ENCODE data around the gene CEP83.

Gene CEP83

GRCh38 chr12:94290353-94290752, 169.3 kb downstream of the CEP83 start:
- H3K36me3 ChIP-seq (ENCODE audit: control insufficient read depth in 2 of 2, insufficient read depth in 2 of 2, low read length in 2 of 2), result no peaks in the 10 kb centered on the region
- no peaks in the 10 kb centered on the region for H3K9me3 ChIP-seq (ENCODE audit: control insufficient read depth in 2 of 2, low read length in 2 of 2)
- H3K4me3 ChIP-seq (ENCODE audit: low read length in 2 of 2), result no peak overlapping the region
- H3K4me1 ChIP-seq (ENCODE audit: control insufficient read depth in 2 of 2, insufficient read depth in 2 of 2, low read length in 2 of 2), result peaks cover 7 to 13% of the 10 kb centered on the region in 2 donors
- no peaks in the 10 kb centered on the region for H3K27me3 ChIP-seq (ENCODE audit: control insufficient read depth in 2 of 2, insufficient read depth in 2 of 2, low read length in 2 of 2)
- no peak overlapping the region for H3K27ac ChIP-seq (ENCODE audit: low read depth in 2 of 2, low read length in 2 of 2)
- no peak overlapping the region for H3K9ac ChIP-seq (ENCODE audit: low read depth in 1 of 2, low read length in 2 of 2)

DNA sequence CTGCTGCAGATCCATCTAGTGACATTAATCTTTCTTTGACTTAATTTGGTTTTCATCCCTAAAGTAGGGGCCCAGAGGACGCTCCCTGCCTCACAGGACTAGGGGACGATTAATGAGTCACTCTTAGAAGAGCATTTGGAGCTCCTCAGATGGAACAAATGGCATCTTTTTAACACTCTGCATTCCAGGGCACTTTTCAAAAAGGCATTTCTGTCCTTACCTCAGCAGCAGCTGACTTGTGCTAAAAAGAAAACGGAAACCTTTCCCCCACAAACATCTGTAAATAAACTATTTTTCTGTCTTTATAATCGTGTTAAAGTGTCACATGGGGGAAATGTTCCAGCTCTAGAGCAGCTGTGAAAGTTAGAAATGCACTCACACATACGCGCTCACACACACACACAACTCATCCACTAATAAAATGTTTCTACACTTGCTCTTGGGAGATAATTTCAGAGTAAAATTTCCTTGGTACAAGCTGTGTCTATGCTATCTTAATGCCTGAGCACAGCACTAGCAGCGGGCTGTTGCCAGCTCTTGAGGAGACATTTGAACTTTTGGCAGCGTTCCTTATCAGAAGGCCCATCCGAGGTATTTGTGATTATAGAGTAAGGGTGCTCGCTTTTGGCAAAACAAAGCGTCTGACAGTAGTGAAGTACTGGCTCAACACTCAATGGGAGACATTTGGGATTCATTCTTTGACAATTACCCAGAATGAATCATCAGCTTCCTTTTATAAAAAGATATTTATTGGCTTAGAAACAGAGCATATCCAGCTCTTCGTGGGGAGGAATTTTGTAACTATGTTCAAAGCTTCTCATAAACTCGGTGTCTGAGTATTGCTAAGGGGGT, 170.0 kb downstream of the CEP83 start:
- Histone ChIP-seq H3K9me3 (ENCODE audit: control insufficient read depth in 2 of 2, low read length in 2 of 2) (no peaks in the 10 kb centered on the region), H3K9ac (ENCODE audit: low read depth in 1 of 2, low read length in 2 of 2) (no peak overlapping the region), H3K27ac (ENCODE audit: low read depth in 2 of 2, low read length in 2 of 2) (no peak overlapping the region), H3K4me1 (ENCODE audit: control insufficient read depth in 2 of 2, insufficient read depth in 2 of 2, low read length in 2 of 2) (peaks cover 7 to 13% of the 10 kb centered on the region in 2 donors), H3K36me3 (ENCODE audit: control insufficient read depth in 2 of 2, insufficient read depth in 2 of 2, low read length in 2 of 2) (no peaks in the 10 kb centered on the region), H3K27me3 (ENCODE audit: control insufficient read depth in 2 of 2, insufficient read depth in 2 of 2, low read length in 2 of 2) (no peaks in the 10 kb centered on the region), H3K4me3 (ENCODE audit: low read length in 2 of 2) (no peak overlapping the region)

DNA sequence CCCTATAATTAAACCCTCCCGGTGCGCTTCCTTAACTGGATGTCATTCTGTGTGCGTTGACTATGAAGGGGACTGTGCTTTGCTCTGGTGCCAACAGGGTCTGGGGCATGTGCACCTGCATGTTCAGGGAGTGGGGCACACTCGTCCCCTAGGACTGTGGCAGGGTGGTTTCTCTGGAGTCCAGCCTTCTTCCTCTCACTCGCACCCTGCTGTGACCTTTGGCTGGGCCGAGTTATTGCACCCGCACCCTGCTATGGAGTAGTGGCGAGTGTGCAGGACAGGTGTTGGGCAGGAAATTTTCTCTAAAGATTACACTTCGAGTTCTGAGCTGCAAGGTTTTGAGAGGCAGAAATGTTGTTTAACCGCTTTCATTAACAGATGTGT, 172.4 kb downstream of the CEP83 start:
- H3K27ac ChIP-seq (ENCODE audit: low read depth in 2 of 2, low read length in 2 of 2), result peak overlapping the region in 1 of 2 donors; percentile 3
- no peaks in the 10 kb centered on the region for H3K27me3 ChIP-seq (ENCODE audit: control insufficient read depth in 2 of 2, insufficient read depth in 2 of 2, low read length in 2 of 2)
- H3K4me1 ChIP-seq (ENCODE audit: control insufficient read depth in 2 of 2, insufficient read depth in 2 of 2, low read length in 2 of 2), result peaks cover 11 to 17% of the 10 kb centered on the region in 2 donors
- H3K9me3 ChIP-seq (ENCODE audit: control insufficient read depth in 2 of 2, low read length in 2 of 2), result no peaks in the 10 kb centered on the region
- H3K36me3 ChIP-seq (ENCODE audit: control insufficient read depth in 2 of 2, insufficient read depth in 2 of 2, low read length in 2 of 2), result no peaks in the 10 kb centered on the region
- peak overlapping the region in 1 of 2 donors; percentile 7 for H3K4me3 ChIP-seq (ENCODE audit: low read length in 2 of 2)
- H3K9ac ChIP-seq (ENCODE audit: low read depth in 1 of 2, low read length in 2 of 2), result no peak overlapping the region

DNA sequence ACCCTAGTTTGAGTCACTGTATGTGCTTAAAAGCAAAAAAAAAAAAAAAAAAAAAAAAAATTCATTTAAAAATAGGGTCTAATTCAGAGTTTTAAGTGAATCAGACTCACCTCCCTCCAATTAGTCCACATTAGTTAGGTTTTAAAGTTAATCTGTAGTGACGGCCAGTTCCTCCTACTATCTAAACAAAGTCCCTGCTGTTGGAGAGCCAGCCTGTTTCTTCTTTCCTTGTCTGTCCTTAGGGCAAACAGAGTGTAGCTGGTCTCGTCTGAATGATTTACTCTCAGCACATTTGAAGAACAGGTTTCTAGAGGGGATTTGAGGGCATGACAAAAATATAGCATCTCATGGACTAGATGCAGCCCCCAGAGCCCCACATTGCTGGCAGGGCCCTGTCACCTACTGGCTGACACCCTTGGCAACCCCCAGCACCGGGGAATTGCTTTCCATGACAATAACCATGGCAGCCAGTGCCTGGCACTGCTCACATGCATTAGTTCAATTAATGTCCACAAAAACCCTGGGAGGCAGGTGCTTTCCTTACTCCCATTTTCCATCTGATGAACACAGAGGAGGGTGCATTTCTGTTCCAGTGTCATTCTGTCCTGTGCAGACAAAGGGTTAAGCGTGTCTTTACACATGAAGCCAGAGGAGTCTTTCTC, 173.0 kb downstream of the CEP83 start:
- Histone ChIP-seq H3K27me3 (ENCODE audit: control insufficient read depth in 2 of 2, insufficient read depth in 2 of 2, low read length in 2 of 2) (no peaks in the 10 kb centered on the region), H3K27ac (ENCODE audit: low read depth in 2 of 2, low read length in 2 of 2) (peak overlapping the region in 1 of 2 donors; percentile 5), H3K9ac (ENCODE audit: low read depth in 1 of 2, low read length in 2 of 2) (no peak overlapping the region)

GRCh38 chr12:94285943-94286582, 173.6 kb downstream of the CEP83 start:
- Histone ChIP-seq H3K27ac (ENCODE audit: low read depth in 2 of 2, low read length in 2 of 2) (no peak overlapping the region), H3K9me3 (ENCODE audit: control insufficient read depth in 2 of 2, low read length in 2 of 2) (no peaks in the 10 kb centered on the region), H3K36me3 (ENCODE audit: control insufficient read depth in 2 of 2, insufficient read depth in 2 of 2, low read length in 2 of 2) (no peaks in the 10 kb centered on the region)

More for the DNA sequence above, 173.0 kb downstream of the CEP83 start:
- Histone ChIP-seq H3K4me3 (ENCODE audit: low read length in 2 of 2) (peak overlapping the region in 1 of 2 donors; percentile 7), H3K36me3 (ENCODE audit: control insufficient read depth in 2 of 2, insufficient read depth in 2 of 2, low read length in 2 of 2) (no peaks in the 10 kb centered on the region), H3K9me3 (ENCODE audit: control insufficient read depth in 2 of 2, low read length in 2 of 2) (no peaks in the 10 kb centered on the region), H3K4me1 (ENCODE audit: control insufficient read depth in 2 of 2, insufficient read depth in 2 of 2, low read length in 2 of 2) (peaks cover 11 to 17% of the 10 kb centered on the region in 2 donors)

GRCh38 chr12:94284859-94285258, 174.8 kb downstream of the CEP83 start:
- H3K27me3 ChIP-seq (ENCODE audit: control insufficient read depth in 2 of 2, insufficient read depth in 2 of 2, low read length in 2 of 2), result no peaks in the 10 kb centered on the region
- H3K9ac ChIP-seq (ENCODE audit: low read depth in 1 of 2, low read length in 2 of 2), result no peak overlapping the region
- H3K9me3 ChIP-seq (ENCODE audit: control insufficient read depth in 2 of 2, low read length in 2 of 2), result no peaks in the 10 kb centered on the region
- peaks cover 11 to 17% of the 10 kb centered on the region in 2 donors for H3K4me1 ChIP-seq (ENCODE audit: control insufficient read depth in 2 of 2, insufficient read depth in 2 of 2, low read length in 2 of 2)
- peaks cover 0 to 3% of the 10 kb centered on the region in 2 donors for H3K36me3 ChIP-seq (ENCODE audit: control insufficient read depth in 2 of 2, insufficient read depth in 2 of 2, low read length in 2 of 2)
- no peak overlapping the region for H3K4me3 ChIP-seq (ENCODE audit: low read length in 2 of 2)
- no peak overlapping the region for H3K27ac ChIP-seq (ENCODE audit: low read depth in 2 of 2, low read length in 2 of 2)

More at GRCh38 chr12:94285943-94286582, 173.6 kb downstream of the CEP83 start:
- Histone ChIP-seq H3K4me3 (ENCODE audit: low read length in 2 of 2) (no peak overlapping the region), H3K4me1 (ENCODE audit: control insufficient read depth in 2 of 2, insufficient read depth in 2 of 2, low read length in 2 of 2) (peaks cover 11 to 17% of the 10 kb centered on the region in 2 donors), H3K9ac (ENCODE audit: low read depth in 1 of 2, low read length in 2 of 2) (no peak overlapping the region), H3K27me3 (ENCODE audit: control insufficient read depth in 2 of 2, insufficient read depth in 2 of 2, low read length in 2 of 2) (no peaks in the 10 kb centered on the region)

DNA sequence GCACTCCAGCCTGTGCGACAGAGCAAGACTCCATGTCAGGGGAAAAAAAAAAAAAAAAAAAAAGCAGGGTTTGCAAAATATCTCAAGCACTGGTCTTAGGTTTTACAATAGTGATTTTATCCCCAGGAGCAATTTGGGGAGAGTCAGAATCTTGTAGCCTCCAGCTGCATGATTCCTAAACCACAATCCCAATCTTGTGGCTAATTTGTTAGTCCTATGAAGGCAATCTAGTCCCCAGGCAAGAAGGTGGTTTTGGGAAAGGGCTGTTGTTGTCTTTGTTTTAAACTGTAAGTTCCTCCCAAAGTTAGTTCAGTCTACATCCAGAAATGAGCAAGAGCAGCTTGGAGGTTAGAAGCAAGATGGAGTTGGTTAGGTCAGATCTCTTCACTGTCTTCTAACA, 175.6 kb downstream of the CEP83 start:
- Histone ChIP-seq H3K27me3 (ENCODE audit: control insufficient read depth in 2 of 2, insufficient read depth in 2 of 2, low read length in 2 of 2) (no peaks in the 10 kb centered on the region), H3K36me3 (ENCODE audit: control insufficient read depth in 2 of 2, insufficient read depth in 2 of 2, low read length in 2 of 2) (peaks cover 0 to 3% of the 10 kb centered on the region in 2 donors), H3K4me1 (ENCODE audit: control insufficient read depth in 2 of 2, insufficient read depth in 2 of 2, low read length in 2 of 2) (peaks cover 11 to 17% of the 10 kb centered on the region in 2 donors)

DNA sequence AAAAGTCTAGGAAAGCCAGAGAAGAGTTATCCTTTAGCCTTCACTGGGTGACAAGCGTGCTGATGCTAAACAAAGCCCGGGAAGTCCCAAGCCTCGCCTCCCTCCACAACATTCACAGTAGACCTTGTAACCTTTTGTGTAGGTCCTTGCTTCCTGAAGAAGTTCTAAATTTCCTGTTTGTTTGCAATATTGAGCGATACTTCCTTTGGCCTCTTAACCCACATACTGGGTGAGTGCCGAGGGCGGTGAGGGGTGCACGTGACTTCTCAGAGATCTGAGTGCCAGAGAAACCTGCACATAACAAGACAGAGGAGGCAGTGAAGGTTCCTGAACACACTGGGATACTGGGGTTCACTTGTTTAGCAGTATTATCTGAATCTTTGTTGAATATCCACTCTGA, 177.0 kb downstream of the CEP83 start:
- H3K4me3 ChIP-seq (ENCODE audit: low read length in 2 of 2), result peak overlapping the region in 1 of 2 donors; percentile 23
- H3K36me3 ChIP-seq (ENCODE audit: control insufficient read depth in 2 of 2, insufficient read depth in 2 of 2, low read length in 2 of 2), result peaks cover 0 to 3% of the 10 kb centered on the region in 2 donors
- no peak overlapping the region for H3K9ac ChIP-seq (ENCODE audit: low read depth in 1 of 2, low read length in 2 of 2)
- H3K27me3 ChIP-seq (ENCODE audit: control insufficient read depth in 2 of 2, insufficient read depth in 2 of 2, low read length in 2 of 2), result no peaks in the 10 kb centered on the region
- peaks cover 11 to 15% of the 10 kb centered on the region in 2 donors for H3K4me1 ChIP-seq (ENCODE audit: control insufficient read depth in 2 of 2, insufficient read depth in 2 of 2, low read length in 2 of 2)
- H3K9me3 ChIP-seq (ENCODE audit: control insufficient read depth in 2 of 2, low read length in 2 of 2), result no peaks in the 10 kb centered on the region
- no peak overlapping the region for H3K27ac ChIP-seq (ENCODE audit: low read depth in 2 of 2, low read length in 2 of 2)

More for the DNA sequence above, 175.6 kb downstream of the CEP83 start:
- H3K4me3 ChIP-seq (ENCODE audit: low read length in 2 of 2), result no peak overlapping the region
- H3K9me3 ChIP-seq (ENCODE audit: control insufficient read depth in 2 of 2, low read length in 2 of 2), result no peaks in the 10 kb centered on the region
- H3K27ac ChIP-seq (ENCODE audit: low read depth in 2 of 2, low read length in 2 of 2), result no peak overlapping the region
- H3K9ac ChIP-seq (ENCODE audit: low read depth in 1 of 2, low read length in 2 of 2), result no peak overlapping the region

- H3K27me3 ChIP-seq (ENCODE audit: control insufficient read depth in 2 of 2, insufficient read depth in 2 of 2, low read length in 2 of 2), result no peaks in the 10 kb centered on the region
- no peak overlapping the region for H3K4me3 ChIP-seq (ENCODE audit: low read length in 2 of 2)
- peaks cover 0 to 3% of the 10 kb centered on the region in 2 donors for H3K36me3 ChIP-seq (ENCODE audit: control insufficient read depth in 2 of 2, insufficient read depth in 2 of 2, low read length in 2 of 2)
- no peaks in the 10 kb centered on the region for H3K9me3 ChIP-seq (ENCODE audit: control insufficient read depth in 2 of 2, low read length in 2 of 2)
- H3K27ac ChIP-seq (ENCODE audit: low read depth in 2 of 2, low read length in 2 of 2), result no peak overlapping the region
- H3K4me1 ChIP-seq (ENCODE audit: control insufficient read depth in 2 of 2, insufficient read depth in 2 of 2, low read length in 2 of 2), result peaks cover 3% of the 10 kb centered on the region in 2 donors
- no peak overlapping the region for H3K9ac ChIP-seq (ENCODE audit: low read depth in 1 of 2, low read length in 2 of 2)
Measured at GRCh38 chr12:94280063-94280462, 179.6 kb downstream of the CEP83 start.

Measured in mucosa of rectum (tissue), 2 donors.